Choroid plexus epithelial cell (primary cell): ENCODE results near the gene MTPN.

Experiments used
- DNase-seq: peaks from one replicate; pipeline ENCODE4 v3.0.0-alpha.2; 2010; ENCODE audit warnings: low read depth
- H3K4me3 ChIP-seq: 2 replicates; pipeline ENCODE4 v1.5.1; 2011; ENCODE audit warnings: low read depth, mild to moderate bottlenecking, control low read depth, low read length, moderate library complexity
- TF ChIP-seq, protein P1 (sequence below): conservative IDR thresholded peaks from 2 replicates; pipeline ENCODE4 v1.5.1; 2011; ENCODE audit warnings: low read depth, mild to moderate bottlenecking, control low read depth, inconsistent platforms, low read length, moderate library complexity

The MTPN gene, protein sequence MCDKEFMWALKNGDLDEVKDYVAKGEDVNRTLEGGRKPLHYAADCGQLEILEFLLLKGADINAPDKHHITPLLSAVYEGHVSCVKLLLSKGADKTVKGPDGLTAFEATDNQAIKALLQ

DNA sequence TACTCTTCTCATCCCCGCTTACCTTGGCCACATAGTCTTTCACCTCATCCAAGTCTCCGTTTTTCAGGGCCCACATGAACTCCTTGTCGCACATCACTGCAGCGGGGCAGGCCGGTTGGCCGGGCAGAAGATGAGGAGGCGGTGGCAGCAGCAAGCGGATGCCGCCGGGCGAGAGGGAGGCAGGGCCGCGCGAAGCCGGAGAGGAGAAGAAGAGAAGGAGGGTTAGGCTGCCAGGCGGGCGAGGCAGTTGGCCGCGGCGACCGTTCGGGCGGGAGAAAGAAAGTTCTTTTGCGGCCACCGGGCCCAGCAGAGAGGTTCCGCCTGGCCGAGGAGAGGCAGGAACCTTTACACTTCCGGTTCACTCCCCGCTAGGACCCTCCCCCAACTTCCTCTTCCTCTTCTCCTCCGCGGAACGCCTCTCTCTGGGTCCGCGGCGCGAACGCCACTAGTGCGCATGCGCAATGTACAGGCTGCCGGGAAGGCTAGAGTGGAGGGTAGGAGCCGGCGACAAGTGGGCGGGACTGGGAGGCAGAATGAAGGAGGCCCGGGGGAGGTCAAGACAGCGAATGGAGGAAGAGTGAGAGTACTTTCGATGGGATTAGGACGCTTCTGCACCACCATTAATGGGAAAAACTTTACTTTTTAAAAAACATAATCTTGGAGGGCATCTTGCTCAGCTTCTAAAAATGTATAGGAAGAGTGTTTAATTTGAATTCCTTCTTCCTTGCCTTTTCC lies at the start of gene MTPN:
Gene MTPN, minus strand, starts transcription at position 353 of the 735 bp plus-strand sequence. Its CDS starts 259 bp downstream, at position 94.
- TF ChIP-seq, protein P1, sequence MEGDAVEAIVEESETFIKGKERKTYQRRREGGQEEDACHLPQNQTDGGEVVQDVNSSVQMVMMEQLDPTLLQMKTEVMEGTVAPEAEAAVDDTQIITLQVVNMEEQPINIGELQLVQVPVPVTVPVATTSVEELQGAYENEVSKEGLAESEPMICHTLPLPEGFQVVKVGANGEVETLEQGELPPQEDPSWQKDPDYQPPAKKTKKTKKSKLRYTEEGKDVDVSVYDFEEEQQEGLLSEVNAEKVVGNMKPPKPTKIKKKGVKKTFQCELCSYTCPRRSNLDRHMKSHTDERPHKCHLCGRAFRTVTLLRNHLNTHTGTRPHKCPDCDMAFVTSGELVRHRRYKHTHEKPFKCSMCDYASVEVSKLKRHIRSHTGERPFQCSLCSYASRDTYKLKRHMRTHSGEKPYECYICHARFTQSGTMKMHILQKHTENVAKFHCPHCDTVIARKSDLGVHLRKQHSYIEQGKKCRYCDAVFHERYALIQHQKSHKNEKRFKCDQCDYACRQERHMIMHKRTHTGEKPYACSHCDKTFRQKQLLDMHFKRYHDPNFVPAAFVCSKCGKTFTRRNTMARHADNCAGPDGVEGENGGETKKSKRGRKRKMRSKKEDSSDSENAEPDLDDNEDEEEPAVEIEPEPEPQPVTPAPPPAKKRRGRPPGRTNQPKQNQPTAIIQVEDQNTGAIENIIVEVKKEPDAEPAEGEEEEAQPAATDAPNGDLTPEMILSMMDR, result no peak
- peak; percentile 97 for DNase-seq
- H3K4me3 ChIP-seq, result peak within 1 kb of the TSS; percentile 90

DNA sequence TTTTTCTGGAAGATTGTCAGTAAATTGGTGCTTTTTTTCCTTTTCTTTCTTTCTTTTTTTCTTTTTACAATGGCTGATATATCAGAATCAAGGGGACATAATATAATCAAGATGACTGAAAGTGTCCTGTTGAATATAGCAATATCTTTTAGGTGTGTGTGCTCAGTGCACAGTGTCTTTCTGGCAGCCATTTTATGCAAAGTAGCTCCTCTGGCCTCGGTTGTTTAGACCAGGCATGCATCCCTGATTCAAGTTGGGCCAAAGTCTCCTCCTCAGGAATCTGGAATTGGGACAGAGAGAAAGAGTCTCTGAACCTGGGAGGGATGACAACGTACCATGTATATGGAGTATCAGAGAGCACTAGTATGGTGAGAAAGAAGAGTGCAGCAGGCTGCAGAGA lies 49.0 kb upstream of the MTPN start:
- no peak for DNase-seq
- H3K4me3 ChIP-seq, result no peak overlapping the region
- TF ChIP-seq, protein P1, result no peak

DNA sequence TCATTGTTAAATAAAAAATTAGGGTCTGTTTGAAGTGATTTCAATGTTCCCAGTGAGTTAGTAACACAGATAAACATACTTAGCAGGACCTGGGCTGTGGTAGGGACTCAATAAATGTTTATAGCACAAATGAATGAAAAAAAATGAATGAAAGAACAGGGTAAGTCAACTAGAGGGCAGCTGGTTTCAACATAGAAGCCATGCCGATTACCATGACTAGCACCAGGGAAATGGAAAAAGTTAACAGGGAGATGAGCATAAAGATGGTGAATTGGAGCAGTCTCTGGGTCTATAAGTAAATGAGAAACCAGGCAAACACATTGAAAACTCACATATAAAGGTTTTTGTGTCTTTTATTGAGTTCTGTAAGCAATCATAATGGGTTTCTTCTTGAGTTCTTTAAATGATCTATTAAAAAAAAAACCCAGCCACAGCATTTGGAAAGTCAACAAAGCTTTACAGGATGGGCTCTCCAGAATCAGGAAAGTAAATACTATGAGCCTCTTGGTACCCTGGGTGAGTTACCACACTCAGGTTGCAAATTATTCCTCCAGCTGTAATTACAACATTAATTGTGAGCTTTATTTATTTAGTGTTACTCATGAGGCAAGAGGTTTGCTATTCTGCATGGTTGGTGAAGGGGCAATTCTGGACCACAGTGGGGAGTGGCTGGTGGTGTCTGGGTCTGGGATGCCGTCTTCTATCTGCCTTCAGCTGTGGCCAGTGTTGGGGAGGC lies 46.1 kb upstream of the MTPN start:
- H3K4me3 ChIP-seq, result no peak overlapping the region
- TF ChIP-seq, protein P1, result no peak
- no peak for DNase-seq

DNA sequence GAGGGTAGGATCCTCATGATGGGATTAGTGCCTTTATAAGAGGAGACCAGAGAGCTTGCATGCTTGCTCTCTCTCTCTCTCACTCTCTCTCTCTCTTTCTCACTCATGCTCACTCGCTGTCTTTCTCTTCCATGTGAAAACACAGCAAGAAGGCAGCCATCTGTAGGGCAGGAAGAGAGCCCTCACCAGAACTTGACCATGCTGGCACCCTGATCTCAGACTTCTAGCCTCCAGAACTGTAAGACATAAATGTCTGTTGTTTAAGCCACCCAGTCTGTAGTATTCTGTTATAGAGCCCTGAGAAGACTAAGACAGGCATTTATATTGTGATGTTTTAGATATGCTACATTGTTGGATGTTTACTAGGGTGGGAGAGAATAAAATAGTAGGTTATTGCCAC lies 43.4 kb upstream of the MTPN start:
- TF ChIP-seq, protein P1, result no peak
- H3K4me3 ChIP-seq, result no peak overlapping the region
- no peak for DNase-seq

DNA sequence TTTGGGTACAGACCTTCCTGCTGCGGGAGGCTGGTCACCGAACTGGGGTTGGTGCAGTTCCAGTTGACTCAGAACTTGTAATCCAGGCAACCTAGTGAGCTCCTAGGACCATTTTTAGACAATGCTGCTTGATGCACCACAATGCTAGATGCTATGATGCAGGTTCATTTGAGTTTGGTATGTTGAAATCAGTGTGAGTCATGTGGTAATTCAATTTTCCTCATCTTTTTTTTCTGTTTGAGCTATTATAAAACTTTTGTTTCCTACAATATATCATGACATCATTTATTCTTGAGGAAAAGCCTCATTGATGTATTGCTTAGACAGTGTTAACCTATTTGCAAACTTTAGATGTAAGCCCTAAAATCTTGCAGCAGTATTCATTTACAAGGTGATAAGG lies 40.9 kb upstream of the MTPN start:
- TF ChIP-seq, protein P1, result no peak
- no peak for DNase-seq
- no peak overlapping the region for H3K4me3 ChIP-seq

DNA sequence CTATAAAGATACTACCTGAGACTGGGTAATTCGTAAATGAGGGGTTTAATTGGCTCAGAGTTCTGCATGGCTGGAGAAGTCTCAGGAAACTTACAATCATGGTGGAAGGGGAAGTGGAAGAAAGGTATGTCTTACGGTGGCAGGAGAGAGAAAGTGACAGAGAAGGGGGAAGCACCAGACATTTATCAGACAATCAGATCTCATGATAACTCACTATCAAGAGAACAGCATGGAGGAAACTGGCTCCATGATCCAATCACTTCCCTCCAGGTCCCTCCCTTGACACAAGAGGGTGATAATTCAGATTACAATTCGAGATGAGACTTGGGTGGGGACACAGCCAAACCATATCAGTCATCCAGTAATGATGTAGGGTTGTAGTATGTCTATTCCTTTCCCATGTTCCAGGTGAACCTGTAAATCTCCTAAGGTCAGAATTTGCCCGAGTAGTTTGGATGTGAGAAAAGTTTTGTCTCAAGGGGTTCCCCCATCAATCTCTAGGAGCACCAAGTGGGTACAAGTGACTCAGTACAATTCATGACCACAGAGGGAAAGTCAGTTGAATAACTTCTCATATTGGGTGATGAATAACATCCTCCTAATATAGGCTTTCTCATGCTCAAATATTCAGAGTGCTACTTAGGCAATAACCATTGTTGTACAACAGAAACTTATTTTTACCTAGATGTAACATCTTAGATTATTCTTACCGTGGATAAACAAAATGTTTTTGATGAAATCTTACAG lies 39.7 kb upstream of the MTPN start:
- no peak for DNase-seq
- TF ChIP-seq, protein P1, result no peak
- no peak overlapping the region for H3K4me3 ChIP-seq
